Ishikawa (cell line): Measurements from ENCODE around the gene DAG1.

Experiments used
- CEBPB ChIP-seq: IDR thresholded peaks from 2 replicates; pipeline ENCODE4 v1.6.1; 2012
- CREB1 ChIP-seq: IDR thresholded peaks from 2 replicates; pipeline ENCODE4 v1.6.1; 2012; ENCODE audit warnings: low read depth
- EP300 ChIP-seq: IDR thresholded peaks from 2 replicates; pipeline ENCODE4 v1.6.1; 2012; ENCODE audit warnings: borderline replicate concordance
- NFIC ChIP-seq: IDR thresholded peaks from 2 replicates; pipeline ENCODE4 v1.6.1; 2012
- RAD21 ChIP-seq: IDR thresholded peaks from 2 replicates; pipeline ENCODE4 v1.6.1; 2012; ENCODE audit warnings: low read depth
- TAF1 ChIP-seq: IDR thresholded peaks from 2 replicates; pipeline ENCODE4 v1.6.1; 2012; ENCODE audit warnings: low read depth, mild to moderate bottlenecking
- TCF12 ChIP-seq: IDR thresholded peaks from 2 replicates; pipeline ENCODE4 v1.6.1; 2012; ENCODE audit warnings: low read depth
- TEAD4 ChIP-seq: IDR thresholded peaks from 2 replicates; pipeline ENCODE4 v1.6.1; 2012
- YY1 ChIP-seq: IDR thresholded peaks from 2 replicates; pipeline ENCODE4 v1.6.1; 2012; ENCODE audit warnings: low read depth
- TF ChIP-seq, protein P1 (sequence below): IDR thresholded peaks from 2 replicates; pipeline ENCODE4 v1.6.1; 2012
- TF ChIP-seq, protein P2 (sequence below): IDR thresholded peaks from 2 replicates; pipeline ENCODE4 v1.6.1; 2012; ENCODE audit warnings: low read depth, mild to moderate bottlenecking
- TF ChIP-seq, protein P3 (sequence below): IDR thresholded peaks from 2 replicates; pipeline ENCODE4 v1.6.1; 2012

DNA sequence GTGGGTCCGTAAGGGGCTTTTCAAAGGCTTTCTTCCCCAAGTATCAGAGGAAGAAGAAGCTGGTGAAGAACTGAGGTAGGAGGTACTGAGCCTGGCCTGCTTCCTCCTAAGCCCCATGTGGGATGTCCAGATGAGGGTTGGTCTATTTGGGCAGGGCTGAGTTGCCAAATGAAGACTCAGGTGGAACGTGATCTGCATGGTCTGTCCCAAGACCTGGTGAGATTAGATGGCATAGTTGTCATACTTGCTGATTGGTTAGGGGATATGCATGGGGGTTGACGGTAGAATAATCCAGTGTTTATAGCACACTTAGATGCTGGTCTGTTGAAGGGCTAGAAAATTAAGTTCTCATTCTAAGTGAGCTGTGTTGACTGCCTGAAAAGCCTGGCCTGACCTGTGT lies 47.9 kb downstream of the DAG1 start:
- TF ChIP-seq, protein P1, sequence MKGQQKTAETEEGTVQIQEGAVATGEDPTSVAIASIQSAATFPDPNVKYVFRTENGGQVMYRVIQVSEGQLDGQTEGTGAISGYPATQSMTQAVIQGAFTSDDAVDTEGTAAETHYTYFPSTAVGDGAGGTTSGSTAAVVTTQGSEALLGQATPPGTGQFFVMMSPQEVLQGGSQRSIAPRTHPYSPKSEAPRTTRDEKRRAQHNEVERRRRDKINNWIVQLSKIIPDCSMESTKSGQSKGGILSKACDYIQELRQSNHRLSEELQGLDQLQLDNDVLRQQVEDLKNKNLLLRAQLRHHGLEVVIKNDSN, result no peak
- TF ChIP-seq NFIC, result no peak
- TF ChIP-seq TAF1, result no peak
- no peak for TF ChIP-seq YY1
- no peak for TF ChIP-seq CREB1
- TF ChIP-seq, protein P2, sequence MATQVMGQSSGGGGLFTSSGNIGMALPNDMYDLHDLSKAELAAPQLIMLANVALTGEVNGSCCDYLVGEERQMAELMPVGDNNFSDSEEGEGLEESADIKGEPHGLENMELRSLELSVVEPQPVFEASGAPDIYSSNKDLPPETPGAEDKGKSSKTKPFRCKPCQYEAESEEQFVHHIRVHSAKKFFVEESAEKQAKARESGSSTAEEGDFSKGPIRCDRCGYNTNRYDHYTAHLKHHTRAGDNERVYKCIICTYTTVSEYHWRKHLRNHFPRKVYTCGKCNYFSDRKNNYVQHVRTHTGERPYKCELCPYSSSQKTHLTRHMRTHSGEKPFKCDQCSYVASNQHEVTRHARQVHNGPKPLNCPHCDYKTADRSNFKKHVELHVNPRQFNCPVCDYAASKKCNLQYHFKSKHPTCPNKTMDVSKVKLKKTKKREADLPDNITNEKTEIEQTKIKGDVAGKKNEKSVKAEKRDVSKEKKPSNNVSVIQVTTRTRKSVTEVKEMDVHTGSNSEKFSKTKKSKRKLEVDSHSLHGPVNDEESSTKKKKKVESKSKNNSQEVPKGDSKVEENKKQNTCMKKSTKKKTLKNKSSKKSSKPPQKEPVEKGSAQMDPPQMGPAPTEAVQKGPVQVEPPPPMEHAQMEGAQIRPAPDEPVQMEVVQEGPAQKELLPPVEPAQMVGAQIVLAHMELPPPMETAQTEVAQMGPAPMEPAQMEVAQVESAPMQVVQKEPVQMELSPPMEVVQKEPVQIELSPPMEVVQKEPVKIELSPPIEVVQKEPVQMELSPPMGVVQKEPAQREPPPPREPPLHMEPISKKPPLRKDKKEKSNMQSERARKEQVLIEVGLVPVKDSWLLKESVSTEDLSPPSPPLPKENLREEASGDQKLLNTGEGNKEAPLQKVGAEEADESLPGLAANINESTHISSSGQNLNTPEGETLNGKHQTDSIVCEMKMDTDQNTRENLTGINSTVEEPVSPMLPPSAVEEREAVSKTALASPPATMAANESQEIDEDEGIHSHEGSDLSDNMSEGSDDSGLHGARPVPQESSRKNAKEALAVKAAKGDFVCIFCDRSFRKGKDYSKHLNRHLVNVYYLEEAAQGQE, result no peak
- no peak for TF ChIP-seq RAD21
- no peak for TF ChIP-seq TEAD4
- no peak for TF ChIP-seq TCF12
- no peak for TF ChIP-seq EP300
- TF ChIP-seq, protein P3, sequence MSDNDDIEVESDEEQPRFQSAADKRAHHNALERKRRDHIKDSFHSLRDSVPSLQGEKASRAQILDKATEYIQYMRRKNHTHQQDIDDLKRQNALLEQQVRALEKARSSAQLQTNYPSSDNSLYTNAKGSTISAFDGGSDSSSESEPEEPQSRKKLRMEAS, result no peak
- TF ChIP-seq CEBPB, result no peak
